Measurements from ENCODE around the gene CRYBA4. TPM values are rescaled to one million over a fixed set of nuclear protein-coding genes. Genes with fewer than 3 reads are reported as not detected.

Gene CRYBA4
- total RNA-seq, 1 experiment from 2014 or later: 0.52 TPM

DNA sequence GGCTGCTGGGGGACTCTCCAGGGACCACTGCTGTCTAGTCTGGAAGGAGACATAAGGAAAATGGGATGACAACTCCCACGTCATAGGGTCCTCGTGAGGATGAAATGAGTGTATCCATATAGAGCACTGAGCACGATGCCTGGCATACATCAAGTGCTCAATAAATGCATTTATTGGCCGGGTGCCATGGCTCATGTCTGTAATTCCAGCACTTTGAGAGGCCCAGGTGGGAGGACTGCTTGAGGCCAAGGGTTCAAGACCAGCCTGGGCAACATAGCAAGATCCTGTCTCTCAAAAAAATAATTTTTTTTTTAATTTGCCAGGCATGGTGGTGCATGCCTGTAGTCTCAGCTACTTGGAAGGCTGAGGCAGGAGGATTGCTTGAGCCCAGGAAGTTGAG is 19.6 kb upstream of the CRYBA4 start:
- Mint-ChIP-seq H3K27me3 (ENCODE audit: low read depth) (peaks cover 10% of the 10 kb centered on the region), H3K27ac (peak overlapping the region in 2 of 3 experiments; percentile 5 to 7; a peak in 2 of 7 replicates), H3K36me3 (ENCODE audit: insufficient read depth in 1 of 3, low read depth in 3 of 3) (no peaks in the 10 kb centered on the region), H3K9me3 (no peaks in the 10 kb centered on the region; a peak in 1 of 5 replicates), H3K4me1 (peaks cover 6 to 12% of the 10 kb centered on the region in 2 experiments; a peak in 3 of 4 replicates), H3K4me3 (no peak overlapping the region)
- Histone ChIP-seq H3K79me1 (ENCODE audit: insufficient read depth, low read depth, low read length, poor library complexity, severe bottlenecking) (no peaks in the 10 kb centered on the region), H3K23me2 (ENCODE audit: insufficient read length, low read depth, low read length, poor library complexity, severe bottlenecking) (no peaks in the 10 kb centered on the region), H4K91ac (ENCODE audit: insufficient read length, low read depth, low read length) (no peak overlapping the region), H2BK15ac (ENCODE audit: low read depth, low read length) (no peak overlapping the region), H2BK12ac (ENCODE audit: insufficient read length, low read depth, low read length) (no peak overlapping the region), H3K27ac (ENCODE audit: insufficient read length, low read depth, low read length) (no peak overlapping the region), H3K9me3 (ENCODE audit: control insufficient read depth, low read depth, low read length) (no peaks in the 10 kb centered on the region), H3T11ph (ENCODE audit: low read length) (no peak overlapping the region), H2BK20ac (ENCODE audit: low read depth, low read length, poor library complexity, severe bottlenecking) (no peak overlapping the region), H3K9ac (ENCODE audit: extremely low read depth, insufficient read length, low read length) (no peak overlapping the region), H2AK5ac (ENCODE audit: insufficient read length, low read length) (no peak overlapping the region), H4K5ac (ENCODE audit: insufficient read length, low read depth, low read length) (no peak overlapping the region), H4K20me1 (ENCODE audit: control insufficient read depth, insufficient read depth, insufficient read length) (no peaks in the 10 kb centered on the region), H2BK5ac (ENCODE audit: insufficient read length, low read length) (no peak overlapping the region), H3K4me1 (ENCODE audit: insufficient read depth, low read length) (no peaks in the 10 kb centered on the region), H3K27me3 (ENCODE audit: insufficient read depth, low read length) (no peaks in the 10 kb centered on the region), H4K8ac (replicated peaks; ENCODE audit: insufficient read length, low read depth, low read length) (no peak overlapping the region), H3K23ac (ENCODE audit: insufficient read length, low read depth, low read length) (no peak overlapping the region), H3K56ac (ENCODE audit: insufficient read length, low read depth, low read length) (no peak overlapping the region), H3K18ac (ENCODE audit: insufficient read length, low read depth, low read length) (no peak overlapping the region), H2AFZ (ENCODE audit: low read length) (no peak overlapping the region), H3K4ac (ENCODE audit: low read depth, low read length) (no peak overlapping the region), H3K14ac (ENCODE audit: insufficient read depth, low read length) (no peak overlapping the region), H3K4me2 (ENCODE audit: insufficient read depth, insufficient read length, low read length) (no peak overlapping the region), H3K79me2 (ENCODE audit: insufficient read depth, low read length) (no peaks in the 10 kb centered on the region), H2BK120ac (ENCODE audit: low read depth, low read length, poor library complexity, severe bottlenecking) (no peak overlapping the region)
- TF ChIP-seq, protein P1, sequence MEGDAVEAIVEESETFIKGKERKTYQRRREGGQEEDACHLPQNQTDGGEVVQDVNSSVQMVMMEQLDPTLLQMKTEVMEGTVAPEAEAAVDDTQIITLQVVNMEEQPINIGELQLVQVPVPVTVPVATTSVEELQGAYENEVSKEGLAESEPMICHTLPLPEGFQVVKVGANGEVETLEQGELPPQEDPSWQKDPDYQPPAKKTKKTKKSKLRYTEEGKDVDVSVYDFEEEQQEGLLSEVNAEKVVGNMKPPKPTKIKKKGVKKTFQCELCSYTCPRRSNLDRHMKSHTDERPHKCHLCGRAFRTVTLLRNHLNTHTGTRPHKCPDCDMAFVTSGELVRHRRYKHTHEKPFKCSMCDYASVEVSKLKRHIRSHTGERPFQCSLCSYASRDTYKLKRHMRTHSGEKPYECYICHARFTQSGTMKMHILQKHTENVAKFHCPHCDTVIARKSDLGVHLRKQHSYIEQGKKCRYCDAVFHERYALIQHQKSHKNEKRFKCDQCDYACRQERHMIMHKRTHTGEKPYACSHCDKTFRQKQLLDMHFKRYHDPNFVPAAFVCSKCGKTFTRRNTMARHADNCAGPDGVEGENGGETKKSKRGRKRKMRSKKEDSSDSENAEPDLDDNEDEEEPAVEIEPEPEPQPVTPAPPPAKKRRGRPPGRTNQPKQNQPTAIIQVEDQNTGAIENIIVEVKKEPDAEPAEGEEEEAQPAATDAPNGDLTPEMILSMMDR (conservative IDR thresholded peaks at IDR 0.05): no peak
- no peak for DNase-seq
- WGBS (ENCODE audit: extremely low coverage, insufficient read length, low lambda C conversion rate): no CpG with 5 or more reads among the region's 4 CpGs
